Measurements from ENCODE around the gene HCN2.

- TF ChIP-seq CTCF (conservative IDR thresholded peaks at IDR 0.05 in 1 of 2, IDR thresholded peaks at IDR 0.05 in 1 of 2; ENCODE audit: extremely low read depth in 1 of 2, insufficient read depth in 1 of 2, low read depth in 1 of 2, low read length in 2 of 2) (no peak), EZH2 (IDR thresholded peaks at IDR 0.05; ENCODE audit: borderline replicate concordance, low read length) (no peak)
Measured at GRCh38 chr19:566844-567243, 22.8 kb upstream of the HCN2 start.
